ENCODE results near the gene EYA2. TPM values are rescaled to one million over a fixed set of nuclear protein-coding genes. Genes with fewer than 3 reads are reported as not detected.
"Not testable (repeated sequence)": the region's sequence is repeated elsewhere in the genome, so short reads cannot be mapped to it uniquely, and the experiment has no call there.

Gene EYA2
- total RNA-seq, 1 experiment from 2014 or later, result not detected

DNA sequence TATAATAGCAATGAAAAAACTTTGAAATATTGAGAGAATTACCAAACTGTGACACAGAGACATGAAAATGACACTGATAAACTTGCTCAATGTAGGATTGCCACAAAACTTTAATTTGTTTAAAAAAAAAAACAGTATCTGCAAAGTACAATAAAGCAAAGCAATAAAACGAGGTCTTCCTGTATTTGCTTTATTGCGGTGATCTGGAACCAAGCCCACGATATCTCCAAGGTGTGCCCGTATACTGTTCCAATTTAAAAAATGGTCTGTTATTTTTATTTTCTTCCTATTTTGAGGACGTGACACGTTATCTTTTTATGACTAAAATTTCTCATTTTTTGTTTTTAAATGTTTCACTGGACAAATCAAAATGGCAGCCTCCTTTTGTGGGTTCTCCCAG lies 25.5 kb downstream of the EYA2 start:
- POLR2A ChIA-PET, result no interaction called here
- Mint-ChIP-seq H3K27me3 (ENCODE audit: insufficient read depth, unreplicated experiment) (peaks cover 6% of the 10 kb centered on the region), H3K4me1 (ENCODE audit: insufficient read depth, unreplicated experiment) (no peaks in the 10 kb centered on the region), H3K36me3 (ENCODE audit: insufficient read depth, unreplicated experiment) (no peaks in the 10 kb centered on the region), H3K27ac (ENCODE audit: low read depth, unreplicated experiment) (no peak overlapping the region), H3K4me3 (ENCODE audit: unreplicated experiment) (no peak overlapping the region), H3K9me3 (ENCODE audit: unreplicated experiment) (no peaks in the 10 kb centered on the region)
- TF ChIP-seq, protein P1, sequence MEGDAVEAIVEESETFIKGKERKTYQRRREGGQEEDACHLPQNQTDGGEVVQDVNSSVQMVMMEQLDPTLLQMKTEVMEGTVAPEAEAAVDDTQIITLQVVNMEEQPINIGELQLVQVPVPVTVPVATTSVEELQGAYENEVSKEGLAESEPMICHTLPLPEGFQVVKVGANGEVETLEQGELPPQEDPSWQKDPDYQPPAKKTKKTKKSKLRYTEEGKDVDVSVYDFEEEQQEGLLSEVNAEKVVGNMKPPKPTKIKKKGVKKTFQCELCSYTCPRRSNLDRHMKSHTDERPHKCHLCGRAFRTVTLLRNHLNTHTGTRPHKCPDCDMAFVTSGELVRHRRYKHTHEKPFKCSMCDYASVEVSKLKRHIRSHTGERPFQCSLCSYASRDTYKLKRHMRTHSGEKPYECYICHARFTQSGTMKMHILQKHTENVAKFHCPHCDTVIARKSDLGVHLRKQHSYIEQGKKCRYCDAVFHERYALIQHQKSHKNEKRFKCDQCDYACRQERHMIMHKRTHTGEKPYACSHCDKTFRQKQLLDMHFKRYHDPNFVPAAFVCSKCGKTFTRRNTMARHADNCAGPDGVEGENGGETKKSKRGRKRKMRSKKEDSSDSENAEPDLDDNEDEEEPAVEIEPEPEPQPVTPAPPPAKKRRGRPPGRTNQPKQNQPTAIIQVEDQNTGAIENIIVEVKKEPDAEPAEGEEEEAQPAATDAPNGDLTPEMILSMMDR (IDR thresholded peaks at IDR 0.05; ENCODE audit: unreplicated experiment), result no peak
- BruUV-seq (replicated peaks), result no TSS peak
- CTCF ChIA-PET, result interaction anchor here (0.6 kb wide), 1 partner anchor 28 kb away, joined by 3 read pairs; no protein-coding TSS in a partner anchor
- DNase-seq (ENCODE audit: unreplicated experiment), result no peak
- intact Hi-C loops (cut with micrococcal nuclease), result no loop called here

DNA sequence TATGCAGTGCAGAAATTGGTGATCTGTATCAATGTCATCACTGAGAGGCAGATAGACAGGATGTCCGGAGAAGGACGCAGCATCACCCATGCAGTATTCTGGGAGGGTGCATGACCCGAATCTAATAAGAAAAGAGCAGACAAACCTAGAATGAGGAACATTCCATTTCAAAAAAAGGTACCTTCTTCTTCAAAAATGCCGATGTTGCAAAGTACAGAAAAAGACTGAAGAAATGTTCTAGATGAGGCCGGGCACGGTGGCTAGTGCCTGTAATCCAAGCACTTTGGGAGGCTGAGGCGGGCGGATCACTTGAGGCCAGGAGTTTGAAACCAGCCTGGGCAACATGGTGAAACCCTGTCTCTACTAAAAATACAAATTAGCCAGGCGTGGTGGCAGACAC lies 28.2 kb downstream of the EYA2 start:
- CTCF ChIA-PET; POLR2A ChIA-PET; BruUV-seq (replicated peaks); H3K4me3 Mint-ChIP-seq (ENCODE audit: unreplicated experiment); H3K9me3 Mint-ChIP-seq (ENCODE audit: unreplicated experiment); intact Hi-C loops (cut with micrococcal nuclease); H3K27me3 Mint-ChIP-seq (ENCODE audit: insufficient read depth, unreplicated experiment); H3K27ac Mint-ChIP-seq (ENCODE audit: low read depth, unreplicated experiment); DNase-seq (ENCODE audit: unreplicated experiment); H3K4me1 Mint-ChIP-seq (ENCODE audit: insufficient read depth, unreplicated experiment); H3K36me3 Mint-ChIP-seq (ENCODE audit: insufficient read depth, unreplicated experiment): not testable (repeated sequence)

DNA sequence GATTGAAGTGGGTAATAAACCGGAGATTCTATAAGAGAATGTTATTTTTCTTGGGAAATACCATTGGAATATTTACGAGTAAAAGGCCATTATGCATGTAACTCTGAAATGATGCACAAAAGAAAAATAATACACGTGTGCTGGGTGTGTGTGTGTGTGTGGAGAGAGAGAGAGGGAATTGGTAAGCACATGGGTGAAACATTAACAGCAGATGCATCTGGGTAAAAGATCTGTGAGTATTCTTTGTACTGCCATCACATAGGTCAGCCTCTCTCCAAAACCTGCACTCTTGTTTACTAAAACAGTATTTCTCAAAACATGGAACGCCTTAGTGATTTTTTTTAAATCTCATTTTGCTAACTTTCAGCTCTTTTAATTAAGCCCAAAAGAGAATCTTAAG lies 28.9 kb downstream of the EYA2 start:
- BruUV-seq (replicated peaks), result no TSS peak
- POLR2A ChIA-PET, result no interaction called here
- H3K36me3 Mint-ChIP-seq (ENCODE audit: insufficient read depth, unreplicated experiment), result no peaks in the 10 kb centered on the region
- no peak for DNase-seq (ENCODE audit: unreplicated experiment)
- no peak overlapping the region for H3K27ac Mint-ChIP-seq (ENCODE audit: low read depth, unreplicated experiment)
- TF ChIP-seq, protein P1 (IDR thresholded peaks at IDR 0.05; ENCODE audit: unreplicated experiment), result no peak
- no peaks in the 10 kb centered on the region for H3K9me3 Mint-ChIP-seq (ENCODE audit: unreplicated experiment)
- no peaks in the 10 kb centered on the region for H3K27me3 Mint-ChIP-seq (ENCODE audit: insufficient read depth, unreplicated experiment)
- intact Hi-C loops (cut with micrococcal nuclease), result no loop called here
- CTCF ChIA-PET, result no interaction called here
- no peaks in the 10 kb centered on the region for H3K4me1 Mint-ChIP-seq (ENCODE audit: insufficient read depth, unreplicated experiment)
- no peak overlapping the region for H3K4me3 Mint-ChIP-seq (ENCODE audit: unreplicated experiment)

DNA sequence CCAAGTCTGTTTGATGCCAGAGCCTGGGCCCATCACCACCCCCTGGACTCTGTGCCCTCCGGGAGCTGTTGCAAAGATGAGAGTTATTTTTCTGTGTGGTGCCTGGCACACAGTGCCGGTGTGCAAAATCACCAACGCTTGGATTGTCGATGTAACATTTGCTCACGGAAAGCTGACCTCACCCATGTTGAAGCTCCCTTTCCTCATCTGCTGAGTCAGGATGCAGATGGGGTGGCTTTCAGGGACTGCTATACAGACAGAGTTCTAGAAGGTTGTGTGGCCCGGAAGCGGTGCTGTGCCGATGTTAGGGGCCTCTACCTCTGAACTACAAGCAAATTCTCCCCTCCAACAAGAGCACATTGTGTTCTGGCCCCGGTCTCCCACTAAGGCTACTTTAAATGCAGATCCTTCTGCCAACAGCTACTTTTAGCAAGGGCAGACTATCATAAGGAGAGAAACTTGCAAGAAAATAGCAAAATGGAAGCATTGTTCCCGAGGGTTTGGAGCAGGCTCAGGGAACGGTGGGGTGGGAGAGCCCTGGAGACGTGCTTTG lies 34.0 kb downstream of the EYA2 start:
- BruUV-seq (replicated peaks), result no TSS peak
- intact Hi-C loops (cut with micrococcal nuclease), result no loop called here
- peaks cover 19% of the 10 kb centered on the region for H3K27me3 Mint-ChIP-seq (ENCODE audit: insufficient read depth, unreplicated experiment)
- no peak for DNase-seq (ENCODE audit: unreplicated experiment)
- no peak overlapping the region for H3K4me3 Mint-ChIP-seq (ENCODE audit: unreplicated experiment)
- TF ChIP-seq, protein P1 (IDR thresholded peaks at IDR 0.05; ENCODE audit: unreplicated experiment), result no peak
- H3K27ac Mint-ChIP-seq (ENCODE audit: low read depth, unreplicated experiment), result no peak overlapping the region
- no peaks in the 10 kb centered on the region for H3K36me3 Mint-ChIP-seq (ENCODE audit: insufficient read depth, unreplicated experiment)
- ChIA-PET POLR2A (interaction anchor here (0.6 kb wide), 2 partner anchors 24 to 176 kb away, joined by 4 to 7 read pairs; no protein-coding TSS in a partner anchor), CTCF (interaction anchor here (0.6 to 0.7 kb wide), 3 partner anchors 8 to 197 kb away, joined by 3 to 6 read pairs (median 3); no protein-coding TSS in a partner anchor)
- no peaks in the 10 kb centered on the region for H3K9me3 Mint-ChIP-seq (ENCODE audit: unreplicated experiment)
- H3K4me1 Mint-ChIP-seq (ENCODE audit: insufficient read depth, unreplicated experiment), result no peaks in the 10 kb centered on the region

DNA sequence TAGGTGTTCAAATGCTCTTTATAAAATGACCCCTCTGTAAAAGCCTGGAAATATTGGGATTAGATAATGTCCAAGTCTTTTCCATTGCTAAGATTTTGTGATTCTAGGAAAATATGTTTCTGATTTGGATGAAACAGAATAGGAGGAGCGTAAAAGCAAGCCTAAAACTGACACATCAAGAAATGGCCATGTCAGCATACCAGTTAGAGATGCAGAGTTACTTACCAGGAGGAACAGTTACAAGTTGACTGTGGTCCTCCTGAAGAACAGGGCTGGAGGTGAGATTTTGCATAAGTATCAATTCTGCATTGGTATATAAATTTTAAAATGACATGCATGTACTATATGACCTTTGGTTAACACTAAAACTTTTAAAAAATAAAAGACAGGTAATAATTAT lies 35.3 kb downstream of the EYA2 start:
- no peak for DNase-seq (ENCODE audit: unreplicated experiment)
- Mint-ChIP-seq H3K4me3 (ENCODE audit: unreplicated experiment) (no peak overlapping the region), H3K27ac (ENCODE audit: low read depth, unreplicated experiment) (no peak overlapping the region), H3K36me3 (ENCODE audit: insufficient read depth, unreplicated experiment) (no peaks in the 10 kb centered on the region), H3K4me1 (ENCODE audit: insufficient read depth, unreplicated experiment) (no peaks in the 10 kb centered on the region), H3K27me3 (ENCODE audit: insufficient read depth, unreplicated experiment) (peaks cover 19% of the 10 kb centered on the region), H3K9me3 (ENCODE audit: unreplicated experiment) (no peaks in the 10 kb centered on the region)
- no TSS peak for BruUV-seq (replicated peaks)
- ChIA-PET CTCF (no interaction called here), POLR2A (no interaction called here)
- intact Hi-C loops (cut with micrococcal nuclease), result no loop called here
- TF ChIP-seq, protein P1 (IDR thresholded peaks at IDR 0.05; ENCODE audit: unreplicated experiment), result no peak

Measured in MCF 10A (cell line).